ENCODE results near the gene BRD4.
A peak's percentile ranks its signal among the peaks of the same experiment; 100 is the strongest.

BRD4 gene

DNA sequence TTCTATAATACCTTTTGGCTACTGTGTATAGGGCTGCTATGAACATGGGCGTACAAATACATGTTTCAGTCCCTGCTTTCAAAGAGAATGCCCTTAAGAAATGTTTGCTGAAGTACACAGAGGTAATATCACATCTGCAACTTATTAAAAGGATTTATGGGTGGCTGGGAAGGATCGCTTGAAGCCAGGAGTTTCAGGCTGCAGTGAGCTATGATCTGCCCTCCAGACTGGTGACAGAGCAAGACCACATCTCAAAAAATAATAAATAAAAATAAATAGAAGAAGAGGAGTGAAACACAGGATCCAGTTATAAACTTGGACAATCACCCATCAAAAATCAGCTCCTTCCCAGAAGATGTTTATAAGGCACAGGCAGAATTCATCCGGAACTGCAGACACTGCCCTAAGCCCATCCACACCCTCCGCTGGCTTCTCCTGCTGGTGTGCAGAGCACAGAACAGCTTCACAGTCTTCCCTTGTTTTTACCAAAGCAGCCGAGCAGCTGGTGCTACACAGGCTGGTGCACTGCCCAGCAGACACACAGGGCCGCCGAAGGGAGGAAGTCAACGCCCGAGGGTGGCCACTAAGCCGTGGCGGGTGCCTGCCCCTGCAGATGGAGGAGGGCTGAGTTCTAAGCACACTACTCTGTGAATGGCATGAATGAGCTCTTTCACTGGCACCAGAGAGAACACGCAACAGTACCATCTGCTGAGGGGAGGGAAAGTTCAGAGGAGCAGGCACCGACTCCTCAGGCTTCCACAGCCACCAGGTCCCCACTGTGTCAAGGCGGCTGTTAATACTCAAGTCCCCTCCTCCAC lies 44.0 kb downstream of the BRD4 start:
- peak; percentile 18 for DNase-seq

DNA sequence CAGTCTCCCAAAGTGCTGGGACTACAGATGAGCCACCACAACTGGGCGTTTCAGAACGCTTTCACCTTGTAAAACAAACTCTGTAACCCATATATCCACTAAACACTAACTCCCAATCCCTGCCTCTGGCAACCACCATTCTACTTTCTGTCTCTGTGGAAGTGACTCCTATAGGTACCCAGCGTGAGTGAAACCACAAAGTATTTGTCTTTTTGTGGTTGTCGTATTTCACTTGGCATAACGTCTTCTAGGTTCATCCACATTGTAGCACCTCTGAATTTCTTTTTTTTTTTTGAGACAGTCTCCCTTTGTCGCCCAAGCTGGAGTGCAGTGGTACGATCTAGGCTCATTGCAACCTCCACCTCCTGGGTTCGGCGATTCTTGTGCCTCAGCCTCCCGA lies 44.8 kb downstream of the BRD4 start:
- no peak for DNase-seq

DNA sequence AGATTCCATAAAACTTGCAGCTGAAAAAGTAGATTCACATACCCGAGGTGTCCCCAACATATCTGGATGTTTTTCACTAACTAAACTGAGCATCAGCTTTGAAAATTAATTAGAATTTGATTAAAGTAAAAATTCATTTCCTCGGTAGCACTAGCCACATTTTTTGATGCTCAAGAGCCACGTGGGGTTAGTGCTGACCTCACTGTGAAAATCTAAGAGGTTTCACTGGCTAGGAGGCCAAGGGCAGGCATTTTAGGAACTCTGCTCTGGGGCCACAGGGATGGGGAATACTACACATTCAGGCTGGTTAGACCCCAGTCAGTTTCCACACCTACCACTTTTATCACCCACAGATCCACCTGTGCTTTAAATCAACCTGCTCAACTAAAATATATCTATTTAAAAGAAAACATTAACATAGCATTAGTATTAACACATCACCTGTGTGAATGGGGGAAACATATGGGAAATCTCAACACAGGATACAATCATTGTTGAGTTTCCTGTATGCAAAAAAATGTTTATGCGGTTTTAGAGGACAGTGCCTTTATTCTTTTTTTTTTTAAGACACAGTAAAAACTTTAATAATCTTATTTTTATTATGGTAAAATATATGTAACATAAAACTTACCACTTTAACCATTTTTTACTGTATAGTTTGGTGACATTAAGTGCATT lies 45.5 kb downstream of the BRD4 start:
- DNase-seq = no peak

DNA sequence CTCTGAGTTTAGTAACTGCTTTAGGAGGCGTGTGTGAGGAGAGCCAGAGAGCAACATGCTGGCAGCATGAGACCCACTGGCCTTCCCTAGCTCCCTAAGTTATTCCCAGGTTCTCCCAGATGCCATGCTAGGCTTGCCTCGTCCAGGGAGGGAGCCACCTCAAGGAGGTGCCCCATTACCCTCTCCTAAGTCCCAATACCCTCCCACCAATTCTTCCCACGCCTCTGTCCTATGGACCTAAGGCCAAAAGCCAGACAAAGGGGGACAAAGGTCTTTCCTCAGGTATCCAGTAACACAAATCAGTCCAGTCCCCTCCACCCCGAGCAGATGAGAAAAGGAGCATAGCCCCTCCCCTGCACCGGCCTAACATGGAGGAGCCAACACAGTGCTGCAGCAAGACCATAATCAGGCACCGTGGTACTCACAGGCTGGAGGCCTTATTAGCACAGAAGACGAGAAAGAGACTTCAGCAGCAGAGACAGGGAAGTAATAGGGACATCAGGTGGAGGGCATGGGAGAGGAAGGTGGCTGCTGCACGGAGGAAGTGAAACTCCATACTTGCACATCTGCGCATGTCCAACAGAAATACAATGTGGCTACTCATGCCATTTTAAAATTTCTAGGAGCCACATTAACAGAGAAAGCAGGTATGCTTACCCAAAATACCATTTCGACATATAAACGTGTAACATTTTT lies 46.3 kb downstream of the BRD4 start:
- no peak for DNase-seq

DNA sequence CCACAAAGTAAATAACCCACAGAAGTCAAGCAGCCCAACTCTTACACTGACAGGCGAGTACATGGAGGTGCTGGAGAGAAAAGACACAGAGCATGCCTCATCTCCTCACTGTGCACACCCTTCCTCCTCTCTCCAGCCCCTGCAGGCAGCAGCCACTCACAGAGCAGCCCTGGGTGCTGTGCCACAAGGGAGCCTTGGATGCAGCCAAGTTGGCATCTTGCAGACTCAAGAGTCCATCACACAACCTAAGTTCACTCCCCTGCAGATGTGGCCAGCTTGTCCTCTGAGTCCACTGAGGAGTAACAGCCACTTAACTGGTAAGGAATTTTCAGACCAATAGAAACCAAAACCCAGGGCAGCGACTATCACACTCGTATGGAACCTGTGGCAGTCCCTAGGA lies 47.4 kb downstream of the BRD4 start:
- DNase-seq = no peak

DNA sequence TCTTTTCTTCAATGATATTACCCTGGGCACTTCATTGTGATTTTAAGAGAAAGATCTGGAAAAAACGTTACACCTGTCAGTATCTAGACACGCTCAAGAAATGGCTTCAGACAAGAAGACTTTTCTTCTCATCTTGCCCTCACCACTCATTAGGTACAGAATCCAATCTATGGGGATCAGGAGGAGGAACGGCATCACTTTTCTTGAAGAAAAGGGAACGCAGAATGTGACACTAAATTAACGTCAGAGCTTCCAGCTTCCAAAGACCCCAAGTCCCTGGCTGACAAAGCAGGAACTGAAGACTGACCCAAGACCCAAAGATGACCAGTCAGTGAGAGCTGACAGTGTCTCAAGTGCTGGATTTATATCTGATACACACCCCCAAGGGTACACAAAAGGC lies 48.2 kb downstream of the BRD4 start:
- DNase-seq = no peak

DNA sequence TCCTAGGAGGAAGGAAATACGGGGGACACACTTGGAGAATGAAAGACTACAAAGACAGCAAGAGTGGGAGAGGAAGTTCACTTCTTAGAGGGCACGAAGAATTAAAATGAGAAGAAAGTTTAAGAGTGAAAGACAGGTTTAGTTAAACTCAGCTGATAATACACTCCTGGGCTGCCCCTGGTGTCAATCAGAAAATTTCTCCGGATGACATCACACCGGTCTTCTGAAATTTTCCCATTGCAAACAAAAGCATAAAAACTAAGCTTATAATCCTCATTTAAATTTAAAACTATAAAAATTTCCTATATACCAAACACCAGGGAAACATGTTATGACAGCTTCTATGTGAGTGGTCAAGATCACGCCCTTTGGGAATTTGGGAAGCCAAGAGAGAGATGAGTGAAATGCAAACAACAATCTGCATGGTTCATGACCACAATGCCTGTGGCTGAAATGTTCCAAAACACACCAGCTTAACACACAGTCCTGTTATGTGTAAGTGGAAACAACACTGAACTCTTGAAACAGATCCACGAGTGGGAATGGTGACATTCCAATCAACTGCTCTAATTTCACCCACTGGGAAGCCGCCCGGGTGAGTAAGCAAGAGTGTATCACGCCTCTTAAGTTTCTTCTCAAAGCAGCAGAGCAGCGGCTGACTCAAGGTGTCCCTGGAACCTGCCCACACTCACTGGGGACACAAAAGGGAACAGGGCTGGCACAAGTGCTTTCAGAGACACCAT lies 49.0 kb downstream of the BRD4 start:
- no peak for DNase-seq

DNA sequence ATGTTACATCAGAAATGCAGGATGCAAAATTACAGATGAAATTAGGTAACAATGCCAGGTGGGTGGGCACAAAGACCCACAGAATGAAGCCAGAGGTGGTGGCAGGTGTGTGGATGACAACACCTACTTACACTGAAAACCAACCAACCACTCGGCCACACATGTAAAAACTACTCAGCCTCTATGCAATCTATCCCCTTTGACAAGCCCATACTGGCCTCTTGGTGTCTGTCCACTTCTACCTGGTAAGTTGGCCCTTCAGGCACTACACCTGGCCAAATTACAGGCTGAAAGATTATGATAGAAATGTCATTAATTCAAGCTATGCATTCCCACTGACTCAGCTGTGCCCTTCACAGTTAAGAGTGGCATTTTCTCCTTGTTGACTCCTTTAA lies 50.0 kb downstream of the BRD4 start:
- DNase-seq = no peak

DNA sequence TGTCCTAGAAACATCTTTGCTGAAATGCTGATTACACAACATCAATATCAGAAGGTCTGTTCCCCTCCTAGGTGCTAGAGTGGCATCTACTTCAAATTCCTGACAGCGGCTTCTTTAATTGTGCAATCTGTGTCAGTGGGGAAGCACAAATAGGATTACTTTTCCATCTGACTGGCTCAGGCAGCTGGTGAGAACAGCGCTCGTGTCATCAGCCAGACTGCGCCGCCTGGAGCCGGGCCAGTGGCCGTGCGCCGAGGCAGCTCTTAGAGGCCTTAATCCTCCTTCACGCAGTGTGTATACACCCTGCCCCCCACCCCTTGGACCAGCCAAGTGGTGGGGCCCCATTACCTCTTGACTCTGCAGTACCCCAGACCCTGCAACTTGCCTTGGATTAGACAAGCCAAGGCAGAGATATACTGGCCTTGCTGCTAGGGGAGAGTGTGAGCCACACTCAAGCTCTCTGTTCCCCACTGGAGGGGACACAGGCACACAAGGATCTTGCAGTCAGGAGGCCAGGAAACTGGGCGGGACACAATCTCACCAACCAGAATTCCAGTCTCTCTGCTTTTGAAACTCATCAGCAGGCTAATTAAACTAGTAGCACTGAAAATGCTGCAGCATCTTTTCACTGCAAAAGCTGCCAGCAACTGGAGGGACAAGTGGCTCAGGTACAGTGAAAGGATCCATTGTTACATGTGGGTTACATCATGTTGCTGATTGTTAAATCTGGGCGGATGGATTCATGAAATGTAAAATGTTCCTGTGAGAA lies 51.2 kb downstream of the BRD4 start:
- DNase-seq = peak; percentile 22

DNA sequence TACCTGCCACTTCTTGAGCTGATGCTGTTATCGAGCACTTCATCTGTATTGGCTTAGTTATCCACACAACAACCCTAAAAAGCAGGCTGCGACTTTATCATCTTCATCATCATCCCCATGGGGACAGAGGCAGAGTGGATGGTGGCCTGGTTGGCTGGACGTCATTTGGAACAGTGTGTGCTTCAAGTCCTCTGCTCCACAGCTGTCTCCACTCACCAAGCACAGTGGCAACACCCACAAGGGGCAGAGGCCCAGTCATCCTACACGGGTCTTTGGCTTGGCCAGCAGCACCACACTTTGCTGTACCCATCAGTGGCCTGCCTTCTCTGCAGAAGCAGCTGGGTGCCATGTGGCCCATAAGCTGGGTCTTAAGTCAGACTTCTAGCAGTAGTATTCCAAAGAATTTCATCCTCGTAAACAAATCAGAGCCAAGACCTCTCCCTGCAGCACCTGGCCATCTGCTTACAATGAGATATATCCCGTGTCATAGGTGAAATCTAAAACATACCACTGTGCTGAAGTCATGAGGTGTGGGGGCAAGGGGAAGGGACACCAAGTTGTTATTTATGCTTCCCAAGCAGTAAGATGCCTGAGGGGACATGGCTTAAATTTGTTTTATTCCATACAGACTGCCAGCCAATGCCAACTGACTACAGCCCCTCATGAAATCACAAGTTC lies 52.2 kb downstream of the BRD4 start:
- DNase-seq = no peak

DNA sequence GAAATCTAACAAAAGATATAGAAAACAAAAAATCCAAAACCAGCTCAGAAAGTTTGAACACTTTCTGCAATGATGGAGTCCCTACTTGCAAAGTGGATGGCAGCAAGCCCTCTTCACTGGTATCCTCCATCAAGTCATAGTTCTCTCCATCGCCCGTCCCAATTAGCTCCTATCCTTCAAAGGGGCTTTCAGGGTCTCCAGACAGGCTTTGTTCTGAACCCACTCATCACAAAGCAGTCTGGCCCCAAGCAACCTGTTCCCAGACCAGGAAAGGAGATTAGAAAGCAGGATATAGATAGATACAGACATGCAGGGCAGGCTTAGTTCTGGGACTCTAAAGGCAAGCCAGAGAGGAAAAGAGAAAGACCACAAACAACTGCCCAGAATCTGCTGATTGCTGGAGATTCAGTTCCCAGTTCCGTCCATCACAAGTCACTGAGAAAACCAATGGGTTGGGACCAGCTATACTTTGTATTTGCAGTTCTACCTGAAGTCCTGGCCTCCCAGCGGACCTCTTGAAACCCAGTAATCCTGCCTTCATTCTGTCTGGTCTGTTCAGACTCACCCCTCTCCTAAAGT lies 52.9 kb downstream of the BRD4 start:
- no peak for DNase-seq

DNA sequence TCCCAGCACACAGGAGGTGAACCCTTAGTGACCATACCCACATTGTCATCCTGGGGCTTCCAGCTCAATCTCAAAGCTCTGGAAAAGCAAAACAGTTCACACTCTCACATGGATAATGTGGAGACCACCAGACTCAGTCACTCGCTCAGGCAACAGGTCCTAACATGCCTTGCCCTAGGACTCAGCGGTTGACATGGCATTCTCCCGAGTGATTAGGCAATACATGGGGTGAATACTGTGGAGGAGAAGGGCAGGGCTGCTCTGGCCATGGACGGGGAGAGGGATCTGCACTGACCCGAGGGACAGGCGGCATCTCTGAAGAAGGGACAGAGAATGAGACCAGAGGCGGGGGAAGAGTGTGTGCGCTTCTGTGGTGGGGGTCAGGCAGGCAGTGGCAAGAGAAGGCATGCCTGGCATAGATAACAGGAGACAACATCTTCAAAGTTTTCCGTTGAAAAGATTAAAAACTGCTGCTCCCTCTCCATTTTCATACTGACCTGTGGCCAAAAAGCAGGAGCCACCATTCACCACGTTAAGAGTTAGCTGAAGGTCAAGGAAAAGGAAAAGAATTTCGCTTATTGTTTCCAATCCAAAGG lies 55.6 kb downstream of the BRD4 start:
- no peak for DNase-seq

DNA sequence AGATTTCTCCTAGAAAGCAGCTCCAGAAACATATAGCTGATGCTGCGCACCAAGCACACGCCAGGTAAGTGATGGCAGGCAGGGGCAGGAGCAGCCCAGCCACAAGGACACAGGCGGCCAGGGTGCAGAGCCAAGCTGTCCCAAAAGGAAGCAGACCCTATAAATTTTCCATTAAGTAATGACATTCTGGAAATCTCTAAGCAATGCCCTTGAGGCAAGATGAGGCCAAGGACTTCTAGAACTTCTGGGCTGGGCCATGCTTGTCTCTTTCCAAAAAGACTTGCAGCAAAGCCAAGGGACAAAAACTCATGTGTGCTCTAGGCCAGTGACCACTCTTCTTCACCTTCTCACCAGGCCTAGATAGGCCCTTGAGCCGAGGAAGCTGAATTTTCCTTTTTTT lies 57.9 kb downstream of the BRD4 start:
- DNase-seq = no peak

DNA sequence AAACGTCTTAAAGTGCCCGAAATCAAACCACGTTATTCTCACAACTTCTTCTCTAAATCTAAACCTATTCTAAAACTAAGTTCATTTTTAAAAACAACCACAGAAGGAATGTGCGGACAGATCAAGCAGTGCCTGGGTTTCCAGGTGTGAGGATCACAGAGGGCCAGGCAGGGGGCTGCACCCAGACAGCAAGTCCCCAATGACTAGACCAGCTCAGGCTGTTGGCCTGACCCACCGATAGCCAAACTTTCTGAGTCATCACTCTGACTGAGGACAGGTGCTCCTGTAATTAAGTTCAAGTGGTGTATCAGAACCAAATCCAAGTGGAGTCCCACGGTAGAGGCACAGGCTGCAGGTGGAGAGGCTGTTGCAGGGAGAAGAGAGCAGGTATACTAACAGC lies 62.5 kb downstream of the BRD4 start:
- DNase-seq = no peak

DNA sequence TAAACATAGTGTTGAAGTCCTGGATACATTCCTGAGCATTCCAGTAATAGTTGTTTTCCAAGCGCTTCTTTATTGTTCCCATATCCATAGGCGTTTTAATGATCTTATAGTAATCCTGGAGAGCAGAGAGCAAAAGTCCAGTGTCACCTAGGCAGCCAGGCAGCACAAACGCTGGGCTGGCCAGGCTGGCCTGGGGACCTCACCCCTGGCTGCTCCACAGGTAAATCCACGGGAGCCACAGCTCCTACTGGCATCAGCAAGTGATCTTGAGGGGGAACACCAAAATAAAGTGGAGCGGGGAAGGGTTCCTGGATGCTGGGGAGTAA lies 63.4 kb downstream of the BRD4 start:
- DNase-seq = no peak

DNA sequence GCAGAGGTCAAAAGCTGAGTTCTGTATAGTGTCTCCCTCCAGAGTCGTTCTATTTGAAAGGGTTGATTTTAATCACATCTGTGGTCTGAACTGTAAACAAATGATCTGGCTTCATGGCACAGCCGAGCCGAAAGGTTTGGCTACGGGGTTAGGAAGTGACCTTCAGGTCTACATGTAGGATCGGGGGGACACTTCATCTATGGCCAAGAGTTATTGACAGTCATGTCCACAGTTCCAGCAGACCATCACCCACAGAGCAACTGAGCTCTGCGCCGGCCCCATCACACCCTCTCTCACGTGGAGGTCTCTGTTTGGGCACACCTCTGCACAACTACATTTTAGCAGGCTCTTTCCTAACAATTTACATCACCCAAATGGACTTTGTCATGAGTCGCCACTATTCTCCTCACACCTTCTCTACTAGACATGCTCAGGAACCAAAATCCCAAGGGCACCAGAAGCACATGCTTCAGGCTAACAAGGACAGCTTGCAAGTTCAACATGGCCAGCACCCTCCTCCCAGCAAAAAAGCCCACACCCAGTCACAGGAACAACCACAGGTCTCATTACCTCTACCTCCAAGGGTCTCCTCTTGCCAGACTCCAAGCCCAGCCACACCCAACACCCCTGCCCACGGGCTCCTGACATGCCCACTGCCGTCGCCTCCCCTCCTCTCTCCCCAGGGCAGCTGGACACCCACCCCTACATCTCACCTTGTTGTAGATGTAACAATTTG lies 64.0 kb downstream of the BRD4 start:
- DNase-seq = no peak

DNA sequence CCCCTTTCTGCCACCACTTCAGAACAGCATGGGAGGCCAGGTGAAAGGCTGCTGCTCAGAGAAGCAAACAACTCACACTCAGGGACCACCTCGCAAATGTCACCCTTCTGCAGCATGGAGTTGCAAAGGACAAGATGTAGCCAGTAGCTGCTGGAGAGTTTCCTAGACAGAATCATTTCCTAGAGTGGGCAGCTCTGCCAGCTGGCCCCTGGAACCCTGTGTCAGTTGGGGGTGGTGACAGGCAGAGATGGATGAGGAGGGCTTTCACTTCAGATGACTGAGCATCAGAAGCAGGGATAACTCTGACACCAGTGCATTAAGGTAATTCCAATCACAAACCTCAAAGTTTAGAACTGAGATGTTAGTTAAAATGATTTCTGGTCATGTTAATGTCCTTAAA lies 65.7 kb downstream of the BRD4 start:
- DNase-seq = no peak

DNA sequence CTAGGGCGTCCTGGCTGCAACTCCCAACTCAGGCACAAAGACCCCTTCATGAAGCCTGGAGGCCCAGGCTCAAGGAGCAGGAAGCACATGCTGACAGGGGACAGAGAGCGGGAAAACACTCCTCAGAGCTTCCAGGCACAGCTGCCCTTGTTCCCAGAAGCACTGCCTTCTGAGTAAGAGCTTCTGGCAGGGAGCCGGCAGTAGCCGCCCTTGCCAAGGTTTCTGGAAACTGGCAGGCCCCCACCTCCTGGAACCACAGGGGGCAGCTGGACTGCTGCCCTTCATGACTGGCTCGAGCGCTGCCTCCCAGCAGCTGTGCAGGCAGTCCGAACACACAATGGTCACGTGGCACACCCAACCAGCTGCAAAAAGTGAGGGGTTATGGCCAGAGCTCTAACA lies 66.5 kb downstream of the BRD4 start:
- DNase-seq = no peak

DNA sequence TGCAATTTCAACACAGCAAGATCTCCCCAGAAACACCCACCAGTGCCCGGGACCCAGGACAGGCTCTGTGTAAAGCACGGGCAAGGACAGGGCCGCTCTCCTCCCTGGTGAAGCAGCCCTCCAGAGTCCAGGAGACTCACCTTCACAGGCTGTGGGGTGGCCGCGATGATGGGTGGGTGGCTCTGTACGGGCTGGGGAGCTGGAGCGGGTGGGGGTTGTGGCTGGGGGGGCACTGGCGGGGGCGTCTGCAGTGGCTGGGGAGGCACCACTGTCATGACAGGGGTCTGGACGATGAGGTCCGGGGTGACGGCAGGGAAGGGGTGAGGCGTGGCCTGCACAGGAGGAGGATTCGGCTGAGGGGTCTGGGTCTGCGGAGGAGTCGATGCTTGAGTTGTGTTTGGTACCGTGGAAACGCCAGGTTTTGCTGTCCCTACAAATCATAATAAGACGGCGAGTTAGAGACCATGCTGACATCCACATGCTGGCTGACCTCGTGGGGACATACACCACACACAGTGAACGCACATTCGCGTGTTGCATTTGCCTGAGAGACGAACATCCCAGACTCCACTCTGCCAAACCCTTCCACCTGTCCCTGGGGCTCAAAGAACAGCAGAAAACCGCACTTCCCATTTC lies 67.0 kb downstream of the BRD4 start:
- no peak for DNase-seq

DNA sequence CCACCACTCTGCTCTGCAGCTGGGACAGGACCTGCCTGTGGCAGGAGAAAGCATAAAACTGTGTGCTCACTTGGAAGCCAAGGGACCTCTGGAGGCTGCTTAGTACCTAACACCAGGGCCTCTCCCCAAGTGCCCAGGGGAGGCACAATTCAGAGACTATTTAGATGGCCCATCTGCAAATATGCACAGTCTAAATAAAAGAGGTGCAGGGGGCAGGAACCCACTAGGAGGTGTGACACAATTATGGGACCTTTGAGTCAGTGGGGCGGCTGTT lies 67.5 kb downstream of the BRD4 start:
- DNase-seq = no peak
